GM19452 (cell line): Measurements from ENCODE around the gene ZEB2.

Experiments
- ATAC-seq: cut with Tn5 transposase; IDR thresholded peaks from one replicate; pipeline ENCODE4 v1.9.1; 2021; ENCODE audit not compliant: unreplicated experiment

Gene ZEB2

DNA sequence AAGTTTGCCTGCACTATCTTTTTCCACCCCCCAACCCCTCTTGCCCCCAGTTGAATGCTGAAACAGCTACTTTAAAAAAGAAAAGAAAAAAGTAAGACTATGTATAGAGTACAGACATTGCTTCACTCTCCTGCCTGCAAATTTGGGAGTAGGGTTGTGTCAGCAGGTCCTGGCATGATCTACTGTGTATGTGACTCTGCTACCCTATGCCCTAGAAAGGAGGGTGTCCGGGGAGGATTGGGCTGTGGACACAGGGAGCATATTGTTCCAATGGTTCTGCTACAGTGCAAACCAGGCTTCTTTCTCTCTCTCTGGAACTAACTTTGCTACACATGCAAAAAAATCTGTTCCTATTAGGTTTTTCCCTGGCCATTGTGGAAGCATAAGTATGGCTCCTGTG is 9.9 kb upstream of the ZEB2 start:
- ATAC-seq: no peak

DNA sequence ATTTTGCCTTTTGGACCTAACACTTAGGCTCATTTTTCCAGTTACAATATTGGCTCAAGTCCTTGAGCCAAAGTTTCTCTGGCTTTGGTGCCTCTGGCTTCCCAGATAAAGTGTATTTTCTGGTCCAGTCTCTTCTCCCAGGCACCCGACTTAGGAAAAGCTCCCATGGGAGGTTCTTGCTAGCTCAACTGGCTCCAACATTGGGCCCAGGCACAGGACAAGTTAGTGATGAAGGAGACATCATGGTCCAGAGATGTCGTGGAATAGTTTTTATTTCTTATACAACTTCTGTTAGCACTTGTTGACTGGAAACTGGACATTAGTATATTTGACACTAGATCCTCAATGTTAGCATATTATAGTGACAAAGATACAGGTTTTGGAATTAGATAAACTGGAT is 8.2 kb upstream of the ZEB2 start:
- no peak for ATAC-seq

DNA sequence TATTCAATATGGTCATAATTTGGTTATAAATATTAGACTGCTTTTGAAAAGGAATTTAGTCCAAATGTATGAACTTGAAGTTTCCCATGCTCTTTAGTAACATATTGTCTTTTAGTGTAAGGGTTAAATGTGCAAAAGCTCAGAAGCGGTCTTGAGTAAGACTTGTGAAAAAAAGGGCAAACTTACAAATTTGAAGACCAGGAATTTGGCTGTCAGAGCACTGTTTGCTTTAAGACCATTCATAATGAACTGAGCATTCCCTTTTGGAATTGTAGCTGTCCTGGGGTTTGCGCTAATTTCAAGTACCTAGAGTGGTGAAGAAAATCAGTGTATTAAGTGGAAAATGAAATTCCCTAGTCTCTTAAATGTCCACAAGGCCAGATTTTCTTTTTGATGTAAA is 6.9 kb upstream of the ZEB2 start:
- no peak for ATAC-seq

DNA sequence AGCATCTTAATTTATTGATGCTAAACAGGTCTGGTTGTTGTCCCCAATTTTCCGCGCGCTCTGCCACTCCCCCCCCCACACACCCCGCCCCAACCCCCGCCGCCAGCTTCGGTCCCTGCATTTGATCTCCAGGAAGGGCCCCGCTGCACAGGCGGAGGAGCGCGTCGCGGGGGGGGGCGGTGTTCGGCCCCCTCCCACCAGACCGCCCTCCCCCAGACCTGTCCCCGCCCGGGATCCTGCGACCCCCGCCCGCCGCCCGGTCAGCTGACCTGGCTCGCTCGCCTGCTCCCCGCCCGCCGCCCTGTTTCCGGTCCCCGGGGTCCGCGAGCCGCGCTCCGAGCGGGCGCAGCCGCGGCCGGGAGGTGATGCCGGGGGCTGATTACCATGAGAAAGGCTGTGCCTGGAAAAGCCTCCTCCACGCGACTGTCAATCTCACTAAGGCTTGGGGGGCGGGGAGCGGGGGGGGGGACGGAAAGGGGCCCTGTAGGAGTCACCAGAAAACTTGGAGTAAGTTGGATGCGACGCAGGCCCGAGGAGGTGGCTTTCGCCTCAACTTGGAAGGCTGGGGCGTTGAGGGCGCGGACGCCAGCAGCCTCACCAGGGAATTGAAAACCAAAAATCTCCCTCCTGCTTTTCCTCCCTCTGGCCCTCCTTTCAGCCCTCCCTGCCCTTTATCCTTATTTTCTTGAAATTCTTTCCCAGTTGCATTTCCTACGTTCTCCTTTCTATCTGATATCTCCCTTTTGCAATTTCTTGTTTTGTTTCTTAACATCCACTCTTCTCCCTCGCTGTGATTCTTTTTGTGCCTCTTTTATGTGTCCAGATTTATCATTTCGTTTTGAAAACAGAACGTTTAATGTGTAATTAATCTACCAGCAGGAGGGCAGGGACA is 4.4 kb upstream of the ZEB2 start:
- no peak for ATAC-seq

DNA sequence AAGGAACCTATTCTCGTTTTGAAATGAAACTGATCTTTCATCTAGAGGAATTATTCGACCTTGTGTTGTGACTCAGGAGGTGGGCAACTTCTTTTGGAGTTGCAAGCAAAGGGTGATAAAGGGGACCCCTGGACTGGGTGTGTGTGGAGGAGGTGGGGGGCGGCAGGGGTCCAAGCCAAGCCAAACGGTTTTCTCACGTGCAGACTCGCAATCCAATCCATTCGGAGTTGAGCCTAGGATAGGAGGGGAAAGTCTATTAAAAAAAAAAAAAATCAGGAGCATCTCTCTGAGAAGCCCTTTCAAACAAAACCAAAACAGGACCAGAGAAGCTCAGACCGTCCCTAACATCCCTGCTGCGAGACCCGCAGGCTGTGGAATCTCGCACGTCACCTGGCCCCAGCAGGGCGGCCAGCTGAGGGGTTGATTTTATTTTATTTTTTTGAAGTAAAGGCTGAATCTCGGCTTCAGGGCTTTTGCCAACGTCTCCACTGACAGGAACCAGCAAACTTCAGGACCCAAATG is 3.7 kb upstream of the ZEB2 start:
- ATAC-seq: no peak

DNA sequence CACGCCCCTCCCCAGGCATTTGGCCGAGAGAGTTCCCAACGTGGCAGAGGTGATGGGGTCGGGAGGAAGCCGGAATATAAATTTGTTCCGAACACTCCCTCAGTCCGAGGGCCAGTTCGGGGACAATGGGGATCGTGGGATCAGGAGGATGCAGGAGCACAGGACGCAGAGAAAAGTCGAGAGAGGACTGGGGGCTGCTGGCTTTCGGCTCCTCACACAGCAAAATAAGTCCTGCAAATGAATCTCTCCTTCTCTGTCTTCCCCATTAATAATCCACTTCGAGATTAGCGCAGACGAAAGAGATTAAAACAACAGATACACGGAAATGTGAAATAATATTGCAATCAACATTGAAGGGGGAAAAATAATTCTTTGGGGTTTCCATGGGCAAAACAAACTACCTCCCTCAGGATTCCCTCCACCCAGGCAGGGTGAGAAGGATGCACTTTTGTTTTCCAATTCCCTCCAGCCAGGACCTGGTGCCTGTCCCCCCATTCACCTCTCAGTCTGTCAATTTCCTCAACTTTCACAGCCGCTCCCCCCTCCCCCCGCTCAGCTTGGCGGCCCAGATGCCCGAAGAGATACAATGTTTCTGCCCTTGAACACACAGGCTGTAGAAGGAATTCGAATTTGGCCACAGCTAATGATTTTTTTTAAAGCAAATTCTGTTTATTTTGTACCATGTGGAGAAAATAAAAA is 3.1 kb upstream of the ZEB2 start:
- no peak for ATAC-seq

DNA sequence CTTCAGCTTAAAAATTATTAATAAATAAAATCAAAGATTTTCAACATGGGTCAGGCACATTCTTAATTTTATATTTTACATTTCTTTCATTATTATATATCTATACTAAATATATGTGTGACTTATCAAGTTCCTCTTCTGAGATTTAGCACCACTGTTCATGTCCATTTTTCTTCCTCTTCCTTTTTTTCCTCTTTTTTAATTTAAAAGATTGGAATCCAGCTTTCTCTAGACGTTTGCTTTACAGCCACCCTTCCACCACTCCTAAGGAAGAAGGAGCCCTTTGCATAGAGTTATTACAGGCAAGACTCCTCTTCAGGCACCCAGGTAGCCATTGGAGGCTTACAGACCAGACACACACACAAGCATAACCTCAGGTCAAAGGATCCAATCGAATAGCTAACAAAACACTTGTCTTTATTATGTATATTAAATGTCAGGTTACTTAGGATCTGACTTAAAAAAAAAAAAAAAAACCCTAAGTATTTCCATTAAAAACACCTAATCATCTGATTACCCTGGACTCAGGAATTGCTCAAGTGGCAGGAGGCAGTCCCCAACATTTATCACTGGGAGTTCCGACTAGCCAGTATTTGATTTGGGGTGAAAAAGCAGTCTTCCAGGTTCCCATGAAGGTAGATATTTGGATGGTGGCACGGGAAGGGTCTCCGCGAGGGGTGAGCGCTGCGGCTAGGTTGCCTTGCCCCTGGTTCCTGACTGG is 2.4 kb upstream of the ZEB2 start:
- ATAC-seq: no peak

DNA sequence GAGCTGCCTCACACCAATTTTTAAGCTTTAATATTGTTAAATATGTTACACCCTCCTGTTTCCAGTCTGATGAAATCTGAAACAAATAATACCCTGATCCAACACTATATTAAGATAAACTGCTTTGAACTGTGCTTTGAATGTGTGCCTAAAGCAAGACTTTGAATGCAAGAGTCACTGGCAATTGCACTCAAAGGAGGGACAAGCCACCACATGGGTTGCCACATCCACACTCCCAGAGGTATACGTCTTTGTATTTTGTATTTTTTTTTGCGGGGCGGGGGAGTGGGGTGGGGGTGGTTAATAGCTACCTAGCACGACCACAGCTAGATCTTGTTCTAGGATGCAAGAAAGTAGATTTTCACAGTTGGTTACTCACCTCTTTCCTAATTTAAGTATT is 1.8 kb upstream of the ZEB2 start:
- no peak for ATAC-seq

DNA sequence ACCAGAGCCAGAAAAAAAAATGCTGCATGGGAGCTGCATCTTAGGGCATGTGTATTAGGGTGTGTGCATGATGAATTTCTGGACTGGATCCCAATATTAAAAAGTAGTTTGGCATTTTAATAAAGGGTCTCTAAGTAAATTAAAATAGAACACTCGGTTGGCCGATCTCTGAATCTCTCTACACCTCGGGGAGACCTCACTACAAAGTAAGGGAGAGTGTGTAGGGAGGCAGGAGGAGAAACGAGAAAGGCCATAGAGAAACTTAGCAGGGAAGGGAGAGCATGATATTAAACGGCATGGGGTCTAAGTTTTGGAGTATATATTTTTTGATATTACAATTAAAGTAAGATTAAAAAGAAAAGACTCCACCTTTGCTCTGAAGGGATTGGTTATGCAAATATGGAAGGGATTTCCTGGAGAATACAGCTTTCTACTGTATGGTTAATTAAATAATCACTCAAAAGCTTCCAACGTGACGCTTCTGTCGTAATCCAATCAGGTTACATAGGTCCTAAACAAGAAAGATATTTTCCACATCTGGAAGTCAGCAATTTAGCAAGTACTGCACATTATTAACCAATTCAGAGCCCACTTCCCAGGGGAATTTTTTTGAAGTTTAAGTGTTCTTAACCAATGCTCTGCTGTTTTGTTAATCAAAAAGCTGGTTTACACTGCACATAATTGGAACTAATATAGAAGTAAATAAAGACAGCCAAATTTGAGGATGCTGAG is 1.0 kb upstream of the ZEB2 start:
- ATAC-seq: no peak

DNA sequence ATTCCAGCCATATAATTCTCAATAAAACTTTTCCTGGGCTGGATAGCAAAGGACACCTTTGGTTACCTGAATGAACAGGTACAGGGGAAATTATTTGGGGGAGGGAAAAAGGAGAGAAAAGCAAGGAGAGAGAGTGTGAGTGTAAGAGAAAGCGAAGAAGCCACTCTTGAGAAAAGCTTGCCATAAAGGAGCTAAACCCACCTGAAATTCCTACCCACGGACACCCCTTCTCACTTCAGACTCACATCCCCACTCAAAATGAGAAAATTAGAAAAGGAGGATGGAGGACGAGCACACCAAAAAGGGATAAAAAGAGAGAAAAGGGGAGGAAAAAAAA is 354 bp downstream of the ZEB2 start:
- no peak for ATAC-seq

DNA sequence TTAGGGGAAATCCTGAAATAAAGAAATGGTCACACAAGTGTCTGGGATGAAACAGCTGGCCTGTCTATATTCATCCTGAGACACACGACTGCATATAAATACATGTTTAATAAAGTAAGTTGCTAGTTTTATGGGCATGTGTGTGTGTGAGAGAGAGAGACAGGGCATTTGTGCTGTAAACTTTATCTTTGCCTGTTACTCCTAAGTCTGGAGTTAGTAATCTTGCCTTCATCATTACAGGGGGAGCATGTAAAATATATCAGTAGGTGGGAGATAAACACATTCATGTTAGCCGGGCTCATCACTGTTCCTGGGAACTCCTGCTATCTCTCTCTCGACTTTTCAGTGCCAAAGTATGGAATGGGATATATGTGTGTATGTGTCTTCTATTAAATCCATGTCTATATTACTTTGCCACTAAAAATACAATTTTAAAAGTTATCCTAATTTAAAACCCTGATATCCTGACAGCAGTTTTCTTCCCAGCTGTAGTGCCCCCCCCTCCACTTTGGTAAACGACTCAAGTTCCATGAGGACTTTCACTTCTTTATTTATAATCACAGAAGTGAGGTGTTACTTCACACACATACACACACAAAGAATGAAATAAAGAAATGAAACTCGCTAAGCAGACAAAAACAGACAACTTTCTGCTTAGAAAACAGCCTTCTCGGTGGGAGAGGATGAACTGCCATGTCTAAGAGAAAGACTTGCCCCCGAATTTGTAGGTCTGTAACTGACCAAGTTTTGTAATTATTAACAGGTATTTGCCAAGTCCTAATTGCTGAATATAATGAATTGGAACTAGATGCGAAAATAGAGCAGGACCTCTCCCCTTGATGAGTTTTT is 947 bp downstream of the ZEB2 start:
- peak; percentile 60 for ATAC-seq

DNA sequence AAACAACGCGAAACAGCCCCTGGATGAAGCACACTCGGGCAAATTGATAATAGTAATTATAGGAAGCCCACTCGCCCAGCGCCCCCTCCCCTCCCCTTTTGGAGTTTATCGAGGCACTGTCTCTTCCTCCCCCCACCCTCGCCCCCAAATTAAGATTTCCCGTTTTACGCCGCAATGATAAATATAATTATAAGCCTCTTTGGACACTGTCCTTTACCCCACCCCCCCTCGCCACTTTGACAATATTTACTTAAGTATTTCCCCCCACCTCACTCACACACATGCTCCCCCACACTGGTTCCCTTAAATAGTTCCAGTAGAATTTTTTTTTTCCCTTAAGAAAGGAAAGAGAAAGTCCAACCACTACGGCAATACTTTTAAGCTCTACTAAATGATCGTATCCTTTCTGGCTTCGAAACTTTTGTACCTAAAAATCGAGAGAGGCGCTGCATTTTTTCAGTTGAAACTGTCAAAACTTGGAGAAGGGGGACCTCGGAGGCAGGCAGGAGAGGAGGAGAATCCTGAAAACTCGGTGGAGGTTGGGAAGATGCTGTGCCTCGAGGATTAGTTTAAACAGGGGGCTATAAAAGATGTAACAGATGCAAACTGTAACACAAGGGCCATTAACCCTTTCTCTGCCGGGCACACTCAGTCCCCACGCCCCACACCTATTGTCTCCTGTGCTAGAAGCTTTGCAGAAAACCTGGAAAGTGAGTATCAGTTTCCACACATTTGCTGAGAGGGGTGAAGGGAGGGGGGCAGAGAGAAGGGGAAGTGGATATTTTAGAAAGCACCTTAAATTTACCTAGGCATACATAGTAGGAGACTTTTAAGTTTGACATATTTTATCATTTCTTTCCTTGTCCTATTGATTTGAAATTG is 1.8 kb downstream of the ZEB2 start:
- no peak for ATAC-seq

DNA sequence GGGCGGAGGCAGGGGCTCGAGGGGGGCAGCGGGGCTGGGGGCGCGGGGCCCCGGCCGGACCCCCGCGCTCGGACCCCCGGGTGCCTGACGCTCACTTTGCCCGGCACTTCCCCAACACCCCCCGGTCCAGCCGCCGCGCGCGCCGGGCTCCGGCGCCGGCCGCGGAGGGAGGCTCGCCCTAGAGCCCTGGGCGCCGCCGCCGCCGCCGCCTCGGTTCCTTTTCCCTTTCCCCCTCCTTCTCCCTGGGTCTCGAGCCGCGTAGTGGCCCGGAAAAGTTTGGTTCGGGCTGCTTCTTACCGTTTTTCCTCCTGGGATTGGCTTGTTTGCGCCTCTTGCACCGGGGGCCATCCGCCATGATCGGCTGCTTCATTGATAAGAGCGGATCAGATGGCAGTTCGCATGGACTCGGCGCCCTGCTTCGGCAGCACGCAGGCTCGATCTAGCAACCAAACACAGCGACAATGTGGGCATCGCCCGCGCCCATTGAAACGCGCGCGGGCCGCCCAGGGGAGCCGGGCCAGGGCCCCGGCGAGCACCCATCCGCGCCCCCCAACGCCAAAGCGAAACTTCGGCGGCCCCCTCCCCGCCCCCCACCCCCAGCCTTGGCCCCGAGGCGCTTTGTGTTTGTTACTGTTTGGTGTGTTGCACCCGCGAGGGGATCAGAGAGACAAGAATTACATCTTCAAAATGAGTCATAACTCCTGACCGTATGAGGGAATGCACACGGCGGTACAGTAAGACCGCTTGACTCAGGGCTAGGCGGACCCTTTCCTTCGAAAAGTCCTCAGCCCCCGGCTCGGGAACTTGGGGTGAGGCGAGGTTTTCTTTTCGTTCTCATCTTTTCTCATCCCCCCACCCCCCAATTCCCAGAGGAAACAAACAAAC is 2.7 kb downstream of the ZEB2 start:
- ATAC-seq: peak; percentile 45

DNA sequence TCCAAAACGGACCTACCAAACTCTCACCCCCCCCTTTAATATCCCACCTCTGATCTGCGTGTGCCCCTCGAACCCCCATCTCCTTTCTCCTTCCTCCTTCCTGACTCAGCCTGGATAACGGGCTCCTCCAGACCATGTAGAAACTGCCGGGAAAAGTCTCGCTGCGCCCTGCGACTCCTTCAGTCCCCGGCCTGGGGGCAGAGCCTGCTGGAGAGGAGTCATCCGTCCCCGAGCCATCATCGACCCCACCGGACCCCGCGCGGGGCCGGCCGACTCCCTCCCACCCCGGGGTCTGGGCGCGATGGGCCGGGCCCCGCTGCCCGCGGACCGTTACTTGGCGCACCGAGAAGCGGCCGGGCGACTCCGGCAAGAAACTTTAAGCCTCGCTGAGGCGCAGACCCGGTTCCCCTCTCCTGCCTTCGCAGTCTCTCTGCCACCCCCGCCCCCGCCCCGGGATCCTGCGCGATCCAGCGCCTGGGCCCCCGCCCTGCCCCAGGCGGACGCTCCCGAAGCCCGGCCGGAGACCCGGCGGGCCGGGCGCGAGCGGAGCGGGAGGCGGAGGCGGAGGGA is 3.4 kb downstream of the ZEB2 start:
- peak; percentile 12 for ATAC-seq

DNA sequence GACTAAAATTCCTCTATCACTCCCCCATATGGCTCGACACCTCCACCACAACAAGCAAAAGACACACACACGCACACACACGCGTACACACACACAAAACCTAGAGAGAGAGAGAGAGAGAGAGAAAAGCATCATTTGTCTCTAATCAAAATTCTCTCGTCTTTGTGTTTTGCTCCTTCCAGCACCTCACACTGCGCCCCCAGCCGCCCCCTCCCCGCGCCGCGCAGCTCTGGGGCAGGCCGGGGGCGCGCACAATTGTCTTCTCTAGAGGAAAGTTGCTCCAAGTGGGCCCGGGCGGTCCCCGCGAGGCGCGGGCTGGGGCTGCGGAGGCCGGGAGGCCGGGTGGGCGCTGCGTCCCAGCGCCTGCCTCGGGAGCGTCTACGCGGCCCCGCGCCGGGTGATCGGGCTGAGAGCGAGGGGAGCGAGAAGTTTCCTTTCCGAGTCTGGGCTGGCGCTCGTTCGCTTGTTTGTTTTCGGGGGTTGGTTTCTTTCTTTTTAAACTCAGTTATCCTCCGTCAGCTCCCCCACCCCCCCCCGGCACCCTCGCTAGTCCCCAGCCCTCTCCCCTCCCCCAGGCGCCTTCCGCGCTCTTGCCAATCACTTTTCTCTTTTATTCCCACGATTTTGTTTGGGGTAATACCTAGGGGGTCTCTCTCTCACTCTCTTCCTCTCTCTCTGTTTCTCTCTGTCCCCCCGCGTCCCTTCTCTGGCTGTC is 4.1 kb downstream of the ZEB2 start:
- ATAC-seq: no peak

DNA sequence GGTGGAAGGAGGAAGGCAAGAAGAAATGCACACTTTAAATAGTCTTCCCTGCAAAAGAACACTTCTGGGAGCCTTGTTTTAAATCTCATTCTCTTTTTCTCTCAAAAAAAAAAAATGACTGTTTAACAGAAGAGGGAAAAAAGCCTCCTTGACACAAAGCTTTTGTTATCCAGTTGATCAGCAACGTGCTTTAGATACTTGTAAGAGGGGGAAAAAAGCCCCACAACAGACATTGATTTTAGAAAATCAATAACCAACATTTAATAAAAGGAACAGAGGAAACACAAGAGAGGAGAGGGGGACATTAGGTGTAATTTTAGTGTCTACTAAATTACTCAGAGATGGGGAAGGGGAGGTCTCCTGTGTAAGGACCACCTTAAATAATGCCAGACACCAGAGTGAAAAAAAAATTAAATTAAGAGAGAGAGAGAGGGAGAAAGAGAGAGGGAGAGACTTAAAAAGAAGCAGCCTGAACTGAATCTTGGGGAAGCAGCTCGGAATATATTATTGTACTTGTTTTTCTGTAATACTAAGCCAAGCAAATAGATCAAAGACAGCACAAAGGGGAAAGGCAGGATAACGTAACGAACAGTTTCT is 4.7 kb downstream of the ZEB2 start:
- ATAC-seq: no peak

DNA sequence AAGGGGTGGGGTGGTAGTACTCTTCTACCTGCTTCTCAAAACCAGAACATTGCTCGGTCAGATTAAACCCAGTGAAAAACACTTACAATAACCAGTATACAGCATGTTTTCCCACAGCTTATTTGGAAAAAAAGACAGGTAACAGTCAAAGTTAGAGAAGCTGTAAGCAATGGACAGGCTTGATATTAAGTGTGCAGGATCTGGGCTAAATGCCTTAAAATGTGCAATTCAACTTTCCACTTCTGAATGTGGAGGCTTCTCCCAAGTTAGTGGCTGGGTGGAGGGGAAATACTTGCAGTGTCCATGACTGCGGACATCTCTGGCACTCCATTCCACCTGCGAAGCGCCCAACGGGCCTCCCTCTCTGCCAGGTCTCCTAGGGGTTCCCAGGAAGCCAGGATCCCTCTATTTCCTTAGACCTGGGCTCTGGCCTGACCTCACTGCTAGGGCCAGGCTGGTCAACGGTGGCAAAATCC is 5.3 kb downstream of the ZEB2 start:
- ATAC-seq: no peak
